GM11168 (cell line): Measurements from ENCODE around the gene EBLN1.

Experiments
- in situ Hi-C: fragments of 300-500 bp; cut with MboI; formaldehyde crosslinking; loops from one replicate; pipeline ENCODE4 v1.12.0; 2022; ENCODE audit warnings: low sequenced_read_pairs; ENCODE audit not compliant: unreplicated experiment

Gene EBLN1

GRCh38 chr10:22217842-22218241 lies at the start of gene EBLN1:
Gene EBLN1 (minus strand): TSS chr10:22218015. CDS start chr10:22209983, 8,032 bp downstream.
- in situ Hi-C loops, result loop anchor here (25.0 kb wide), 1 partner anchor 206 kb away; the partner anchor contains the start of gene DNAJC1

- in situ Hi-C loops, result no loop called here
These were observed 48.2 kb upstream of the EBLN1 start for GRCh38 chr10:22265839-22266537.

- in situ Hi-C loops, result no loop called here
These were observed 45.3 kb upstream of the EBLN1 start for GRCh38 chr10:22263106-22263505.

- in situ Hi-C loops, result no loop called here
These were observed 41.5 kb upstream of the EBLN1 start for GRCh38 chr10:22259280-22259679.

- in situ Hi-C loops, result no loop called here
These were observed 40.7 kb upstream of the EBLN1 start for GRCh38 chr10:22258471-22258870.

- in situ Hi-C loops, result no loop called here
These were observed 35.7 kb upstream of the EBLN1 start for GRCh38 chr10:22253580-22253882.

- in situ Hi-C loops, result no loop called here
These were observed 35.2 kb upstream of the EBLN1 start for GRCh38 chr10:22252801-22253579.

GRCh38 chr10:22252224-22252800 lies 34.5 kb upstream of the EBLN1 start:
- in situ Hi-C loops, result no loop called here

GRCh38 chr10:22251751-22252223 lies 34.0 kb upstream of the EBLN1 start:
- in situ Hi-C loops, result no loop called here

GRCh38 chr10:22250897-22251660 lies 33.3 kb upstream of the EBLN1 start:
- in situ Hi-C loops, result no loop called here

GRCh38 chr10:22247636-22248035 lies 29.8 kb upstream of the EBLN1 start:
- in situ Hi-C loops, result no loop called here

GRCh38 chr10:22246680-22247391 lies 29.0 kb upstream of the EBLN1 start:
- in situ Hi-C loops, result no loop called here

- in situ Hi-C loops, result no loop called here
These were observed 27.8 kb upstream of the EBLN1 start for GRCh38 chr10:22245567-22245966.

- in situ Hi-C loops, result no loop called here
These were observed 27.0 kb upstream of the EBLN1 start for GRCh38 chr10:22244855-22245254.

- in situ Hi-C loops, result no loop called here
These were observed 26.2 kb upstream of the EBLN1 start for GRCh38 chr10:22244001-22244400.

- in situ Hi-C loops, result no loop called here
These were observed 25.5 kb upstream of the EBLN1 start for GRCh38 chr10:22243321-22243720.

- in situ Hi-C loops, result no loop called here
These were observed 13.4 kb upstream of the EBLN1 start for GRCh38 chr10:22231260-22231659.

GRCh38 chr10:22230158-22230833 lies 12.5 kb upstream of the EBLN1 start:
- in situ Hi-C loops, result no loop called here

GRCh38 chr10:22229802-22230157 lies 12.0 kb upstream of the EBLN1 start:
- in situ Hi-C loops, result no loop called here
